Measurements from ENCODE around the gene LSMEM2.
"Not testable (repeated sequence)": the region's sequence is repeated elsewhere in the genome, so short reads cannot be mapped to it uniquely, and the experiment has no call there.

The LSMEM2 gene

DNA sequence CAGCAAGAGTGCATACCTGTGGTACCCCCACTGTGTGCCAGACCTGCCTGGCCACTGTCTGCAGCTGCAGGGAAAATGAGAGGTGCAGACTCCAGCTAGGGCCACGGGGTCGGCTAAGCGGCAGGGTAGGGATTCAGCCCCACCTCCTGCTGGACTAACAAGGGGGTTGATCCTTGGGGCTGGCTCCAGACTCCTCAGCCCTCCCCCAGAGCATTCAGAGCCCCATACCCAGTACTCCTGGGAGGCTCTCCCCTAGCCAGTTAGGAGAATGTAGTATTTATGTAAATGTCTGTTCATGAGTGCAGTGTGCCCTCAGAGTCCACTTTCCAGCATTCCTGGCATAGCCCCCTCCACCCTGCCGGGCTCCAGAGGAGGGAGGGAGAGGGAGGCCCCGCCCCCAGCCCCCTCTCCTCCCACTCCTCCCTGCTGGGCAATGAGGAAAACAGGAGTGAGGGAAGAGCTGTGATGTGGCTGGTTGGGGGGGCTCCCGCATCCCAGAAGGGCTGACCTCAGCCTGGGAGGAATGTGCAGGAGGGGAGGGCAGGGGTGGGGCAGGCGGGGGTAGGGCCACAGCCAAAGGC lies 14.4 kb upstream of the LSMEM2 start:
- peak overlapping the region; percentile 19 for H3K27ac Mint-ChIP-seq
- peaks cover 29% of the 10 kb centered on the region for H3K4me1 Mint-ChIP-seq (ENCODE audit: low read depth)
- H3K27me3 Mint-ChIP-seq: peaks cover 40% of the 10 kb centered on the region
- H3K36me3 Mint-ChIP-seq (ENCODE audit: low read depth): peaks cover 28% of the 10 kb centered on the region
- H3K4me3 Mint-ChIP-seq: no peak overlapping the region
- no peaks in the 10 kb centered on the region for H3K9me3 Mint-ChIP-seq
- intact Hi-C loops (cut with micrococcal nuclease): no loop called here

DNA sequence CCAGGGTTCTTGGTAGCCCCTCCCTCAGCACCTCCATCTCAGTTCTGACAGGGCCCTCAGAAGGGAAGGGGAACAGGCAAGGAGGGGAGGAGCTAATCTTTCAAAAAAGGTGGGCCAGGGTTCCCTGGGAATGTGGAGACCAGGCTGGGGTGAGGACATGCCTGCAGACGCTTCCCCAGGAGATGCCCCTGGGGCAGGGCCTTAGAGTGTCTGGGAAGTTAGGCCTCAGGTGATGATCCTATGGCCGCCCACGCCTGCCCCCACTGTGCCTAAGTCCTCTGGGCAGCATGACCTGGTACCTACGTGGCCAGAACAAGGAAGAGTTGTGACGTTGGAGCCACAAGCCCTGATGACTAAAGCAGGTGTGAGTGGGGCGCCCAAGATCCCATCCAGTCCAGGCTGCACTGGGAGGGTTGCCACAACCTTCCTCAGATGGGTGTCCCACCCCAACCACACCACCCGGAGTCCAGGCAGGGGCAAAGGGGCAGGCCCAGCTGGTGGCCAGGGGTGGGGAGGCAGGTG lies 13.9 kb upstream of the LSMEM2 start:
- Mint-ChIP-seq H3K9me3 (no peaks in the 10 kb centered on the region), H3K4me1 (ENCODE audit: low read depth) (peaks cover 24% of the 10 kb centered on the region), H3K4me3 (no peak overlapping the region), H3K27me3 (peaks cover 40% of the 10 kb centered on the region), H3K36me3 (ENCODE audit: low read depth) (peaks cover 23% of the 10 kb centered on the region), H3K27ac (no peak overlapping the region)
- intact Hi-C loops (cut with micrococcal nuclease): no loop called here

GRCh38 chr3:50265571-50265970 lies 13.3 kb upstream of the LSMEM2 start:
- Mint-ChIP-seq H3K4me1 (ENCODE audit: low read depth) (peaks cover 24% of the 10 kb centered on the region), H3K27ac (no peak overlapping the region), H3K36me3 (ENCODE audit: low read depth) (peaks cover 23% of the 10 kb centered on the region), H3K27me3 (peaks cover 40% of the 10 kb centered on the region), H3K9me3 (no peaks in the 10 kb centered on the region), H3K4me3 (no peak overlapping the region)
- intact Hi-C loops (cut with micrococcal nuclease): no loop called here

DNA sequence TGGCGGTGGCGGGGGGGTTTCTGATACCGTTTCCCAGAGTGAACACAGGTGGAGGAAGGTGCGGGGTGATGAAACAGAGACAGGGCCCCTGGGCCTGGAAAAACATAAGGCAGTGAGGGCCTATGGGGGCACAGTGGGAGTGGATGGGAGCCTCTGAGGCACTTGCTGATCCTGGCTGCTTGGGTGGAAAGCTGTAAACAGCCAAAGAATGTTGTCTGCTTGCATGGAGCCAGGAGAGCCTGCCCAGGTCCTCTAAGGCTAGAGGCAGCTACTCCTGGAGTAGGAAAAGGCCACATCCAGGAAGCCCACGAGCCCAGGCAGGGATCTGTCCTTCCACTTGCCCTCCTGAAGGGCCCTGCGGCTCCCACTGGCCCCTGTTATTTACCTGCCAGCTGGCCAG lies 12.9 kb upstream of the LSMEM2 start:
- intact Hi-C loops (cut with micrococcal nuclease): no loop called here
- H3K9me3 Mint-ChIP-seq: no peaks in the 10 kb centered on the region
- H3K4me1 Mint-ChIP-seq (ENCODE audit: low read depth): peaks cover 23% of the 10 kb centered on the region

DNA sequence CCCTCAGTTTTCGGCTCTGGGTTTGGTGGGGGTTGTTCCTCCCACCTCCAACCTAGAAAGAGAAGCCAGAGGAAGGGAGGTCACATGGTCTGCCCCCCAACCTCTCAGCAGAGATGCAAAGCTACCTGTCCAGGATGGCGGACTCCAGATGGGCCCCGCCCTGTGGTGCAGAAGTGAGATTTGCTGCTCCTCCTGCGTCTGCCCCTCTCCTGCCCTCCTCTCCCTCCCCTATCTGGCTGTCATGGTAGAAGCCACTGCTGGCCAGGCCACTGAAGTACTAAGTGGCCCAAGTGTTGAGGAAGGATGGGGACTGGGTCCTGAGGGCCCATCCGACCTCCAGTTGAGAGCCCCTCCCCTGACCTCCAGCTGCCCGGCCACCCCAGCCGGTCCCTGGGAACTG lies 12.1 kb upstream of the LSMEM2 start:
- no peak overlapping the region for H3K27ac Mint-ChIP-seq
- H3K4me1 Mint-ChIP-seq (ENCODE audit: low read depth): peaks cover 16% of the 10 kb centered on the region
- intact Hi-C loops (cut with micrococcal nuclease): no loop called here
- H3K36me3 Mint-ChIP-seq (ENCODE audit: low read depth): peaks cover 13% of the 10 kb centered on the region
- no peak overlapping the region for H3K4me3 Mint-ChIP-seq
- H3K9me3 Mint-ChIP-seq: no peaks in the 10 kb centered on the region
- peaks cover 45% of the 10 kb centered on the region for H3K27me3 Mint-ChIP-seq

More for the DNA sequence above, 12.9 kb upstream of the LSMEM2 start:
- Mint-ChIP-seq H3K36me3 (ENCODE audit: low read depth) (peaks cover 21% of the 10 kb centered on the region), H3K27me3 (peaks cover 40% of the 10 kb centered on the region), H3K4me3 (no peak overlapping the region), H3K27ac (no peak overlapping the region)

DNA sequence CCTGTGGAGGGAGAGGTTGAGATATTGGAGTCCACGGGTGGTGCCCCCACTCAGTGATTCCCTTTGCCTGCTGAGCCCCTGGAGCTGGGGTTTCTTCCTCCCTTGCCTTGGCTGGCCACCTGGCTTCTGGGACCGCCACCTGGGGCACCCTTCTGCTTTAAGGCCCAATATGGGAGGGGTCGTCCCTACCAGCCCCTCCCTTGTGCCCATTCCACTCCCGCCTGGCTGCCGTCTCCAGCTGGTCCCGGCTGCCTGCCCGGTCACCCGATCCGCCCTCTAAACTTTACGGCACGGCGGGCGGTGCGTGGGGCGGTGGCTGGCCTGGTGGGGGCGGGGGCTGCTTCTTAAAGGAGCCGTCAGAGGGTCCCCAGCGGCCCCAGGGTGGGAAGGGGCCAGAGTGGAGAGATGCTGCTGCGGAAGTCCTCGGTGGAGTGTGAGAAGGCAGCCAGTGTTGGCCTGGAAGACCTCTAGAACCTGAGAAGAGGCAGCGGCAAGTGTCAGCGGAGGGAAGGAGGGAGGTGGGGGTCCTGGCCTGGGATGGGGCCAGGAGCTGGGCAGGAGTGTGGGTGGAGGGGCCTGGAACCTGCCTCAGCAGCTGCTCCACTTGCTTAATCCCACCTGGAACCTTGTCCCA lies 11.5 kb upstream of the LSMEM2 start:
- Mint-ChIP-seq H3K9me3 (no peaks in the 10 kb centered on the region), H3K27me3 (peaks cover 47% of the 10 kb centered on the region), H3K36me3 (ENCODE audit: low read depth) (peaks cover 7% of the 10 kb centered on the region), H3K27ac (no peak overlapping the region), H3K4me1 (ENCODE audit: low read depth) (peaks cover 16% of the 10 kb centered on the region), H3K4me3 (no peak overlapping the region)
- intact Hi-C loops (cut with micrococcal nuclease): no loop called here

DNA sequence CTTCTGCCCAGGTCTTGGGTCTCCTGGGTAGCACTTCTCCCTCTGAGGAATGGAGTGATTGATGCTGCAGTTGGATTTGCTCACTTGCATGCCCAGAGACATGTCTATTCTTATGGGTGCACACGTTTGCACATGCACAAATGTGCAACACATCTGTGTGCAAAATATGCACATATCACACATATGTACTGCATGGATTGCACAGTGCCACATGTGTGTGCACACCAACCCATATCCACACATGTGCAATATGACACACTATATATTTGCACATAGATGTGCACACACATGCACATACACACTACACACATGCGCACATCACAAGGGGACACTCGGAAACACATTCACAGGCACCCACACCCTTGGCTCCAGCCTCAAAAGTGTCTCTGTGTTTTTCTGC lies 10.6 kb upstream of the LSMEM2 start:
- Mint-ChIP-seq H3K27ac (no peak overlapping the region), H3K9me3 (no peaks in the 10 kb centered on the region), H3K27me3 (peaks cover 51% of the 10 kb centered on the region), H3K4me1 (ENCODE audit: low read depth) (peaks cover 15% of the 10 kb centered on the region), H3K4me3 (no peak overlapping the region), H3K36me3 (ENCODE audit: low read depth) (no peaks in the 10 kb centered on the region)
- intact Hi-C loops (cut with micrococcal nuclease): no loop called here

GRCh38 chr3:50268703-50269451 lies 10.0 kb upstream of the LSMEM2 start, which contains the start of gene SEMA3B:
TSS of gene SEMA3B (plus strand) at chr3:50269147. CDS start at chr3:50269241, 94 bp downstream.
- no peaks in the 10 kb centered on the region for H3K36me3 Mint-ChIP-seq (ENCODE audit: low read depth)
- H3K4me3 Mint-ChIP-seq: no peak within 1 kb of the TSS
- peaks cover 13% of the 10 kb centered on the region for H3K4me1 Mint-ChIP-seq (ENCODE audit: low read depth)
- no peaks in the 10 kb centered on the region for H3K9me3 Mint-ChIP-seq
- peaks cover 55% of the 10 kb centered on the region for H3K27me3 Mint-ChIP-seq
- H3K27ac Mint-ChIP-seq: no peak within 1 kb of the TSS
- intact Hi-C loops (cut with micrococcal nuclease): no loop called here

DNA sequence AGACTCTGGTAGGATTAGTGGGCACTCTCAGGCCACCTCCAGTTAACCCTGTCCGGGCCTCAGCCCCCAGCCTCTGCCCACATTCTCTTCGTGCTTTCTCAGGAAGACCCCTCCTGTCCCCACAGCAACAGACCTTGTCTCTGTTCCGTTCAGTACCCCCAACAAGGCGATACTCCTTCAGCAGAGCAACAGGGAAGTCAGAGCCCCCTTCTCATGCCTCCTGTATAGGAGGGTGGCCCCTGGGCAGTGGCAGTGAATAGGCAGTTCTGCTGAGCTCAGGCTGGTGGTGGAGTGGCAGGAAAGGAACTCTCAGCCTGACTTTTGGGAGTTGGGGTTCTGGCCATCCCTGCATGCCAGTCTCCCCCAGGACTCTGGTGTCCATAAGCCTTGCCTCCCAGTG lies 9.4 kb upstream of the LSMEM2 start:
- H3K4me3 Mint-ChIP-seq: no peak overlapping the region
- H3K9me3 Mint-ChIP-seq: no peaks in the 10 kb centered on the region
- H3K4me1 Mint-ChIP-seq (ENCODE audit: low read depth): peaks cover 15% of the 10 kb centered on the region
- no peaks in the 10 kb centered on the region for H3K36me3 Mint-ChIP-seq (ENCODE audit: low read depth)
- intact Hi-C loops (cut with micrococcal nuclease): no loop called here
- peaks cover 61% of the 10 kb centered on the region for H3K27me3 Mint-ChIP-seq
- H3K27ac Mint-ChIP-seq: no peak overlapping the region

DNA sequence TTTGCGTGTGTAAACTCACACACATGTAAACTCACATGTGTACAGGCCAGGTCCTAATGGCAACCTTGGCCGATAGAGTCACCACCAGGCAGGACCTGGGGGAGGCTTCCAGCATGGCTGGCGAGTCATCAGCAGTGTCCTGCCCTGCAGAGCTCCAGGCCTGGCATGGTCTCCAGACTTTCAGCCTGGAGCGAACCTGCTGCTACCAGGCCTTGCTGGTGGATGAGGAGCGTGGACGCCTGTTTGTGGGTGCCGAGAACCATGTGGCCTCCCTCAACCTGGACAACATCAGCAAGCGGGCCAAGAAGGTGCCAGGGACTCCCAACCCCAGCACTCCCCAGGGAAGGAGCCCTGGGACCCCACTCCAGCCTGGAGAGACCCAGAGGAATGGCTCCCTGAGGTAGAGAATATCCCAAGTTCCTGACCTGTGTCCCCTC lies 8.9 kb upstream of the LSMEM2 start:
- H3K4me1 Mint-ChIP-seq (ENCODE audit: low read depth): peaks cover 18% of the 10 kb centered on the region
- intact Hi-C loops (cut with micrococcal nuclease): no loop called here
- H3K4me3 Mint-ChIP-seq: no peak overlapping the region
- no peak overlapping the region for H3K27ac Mint-ChIP-seq
- H3K36me3 Mint-ChIP-seq (ENCODE audit: low read depth): no peaks in the 10 kb centered on the region
- H3K9me3 Mint-ChIP-seq: no peaks in the 10 kb centered on the region
- H3K27me3 Mint-ChIP-seq: peaks cover 65% of the 10 kb centered on the region

DNA sequence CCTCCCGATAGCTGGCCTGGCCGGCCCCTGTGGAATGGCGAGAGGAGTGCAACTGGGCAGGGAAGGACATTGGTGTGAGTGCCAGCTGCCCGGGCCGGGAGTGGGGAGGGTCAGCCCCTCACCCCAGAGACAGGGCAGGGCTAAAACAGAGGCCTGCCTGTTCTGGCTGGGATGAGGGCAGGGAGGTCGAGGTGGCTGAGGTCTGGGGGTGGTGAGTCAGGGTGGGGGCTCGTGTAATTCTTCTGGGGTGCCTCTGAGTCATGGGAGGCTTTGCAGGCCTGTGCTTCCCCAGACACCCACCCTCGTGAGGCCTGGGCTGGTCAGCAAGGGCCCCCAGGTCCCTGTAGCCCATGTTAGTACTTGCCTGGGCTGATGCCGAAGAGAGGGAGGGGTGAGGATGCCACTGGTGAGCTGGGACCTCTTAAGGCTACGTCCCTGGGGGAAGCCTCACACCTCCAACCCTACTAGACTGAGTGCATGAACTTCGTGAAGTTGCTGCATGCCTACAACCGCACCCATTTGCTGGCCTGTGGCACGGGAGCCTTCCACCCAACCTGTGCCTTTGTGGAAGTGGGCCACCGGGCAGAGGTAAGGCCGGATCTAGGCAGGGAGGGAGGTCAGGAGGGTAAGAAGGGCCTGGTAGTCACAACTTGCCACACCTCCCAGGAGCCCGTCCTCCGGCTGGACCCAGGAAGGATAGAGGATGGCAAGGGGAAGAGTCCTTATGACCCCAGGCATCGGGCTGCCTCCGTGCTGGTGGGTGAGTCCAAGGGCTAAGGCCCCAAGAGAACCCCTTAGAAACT lies 8.3 kb upstream of the LSMEM2 start:
- Mint-ChIP-seq H3K27ac (no peak overlapping the region), H3K36me3 (ENCODE audit: low read depth) (no peaks in the 10 kb centered on the region), H3K27me3 (peaks cover 67% of the 10 kb centered on the region), H3K4me1 (ENCODE audit: low read depth) (peaks cover 23% of the 10 kb centered on the region), H3K9me3 (no peaks in the 10 kb centered on the region), H3K4me3 (no peak overlapping the region)
- intact Hi-C loops (cut with micrococcal nuclease): no loop called here

GRCh38 chr3:50271314-50271936 lies 7.5 kb upstream of the LSMEM2 start:
- Mint-ChIP-seq H3K27me3 (peaks cover 67% of the 10 kb centered on the region), H3K27ac (no peak overlapping the region), H3K36me3 (ENCODE audit: low read depth) (no peaks in the 10 kb centered on the region), H3K4me3 (no peak overlapping the region), H3K4me1 (ENCODE audit: low read depth) (peaks cover 30% of the 10 kb centered on the region), H3K9me3 (no peaks in the 10 kb centered on the region)
- intact Hi-C loops (cut with micrococcal nuclease): no loop called here

DNA sequence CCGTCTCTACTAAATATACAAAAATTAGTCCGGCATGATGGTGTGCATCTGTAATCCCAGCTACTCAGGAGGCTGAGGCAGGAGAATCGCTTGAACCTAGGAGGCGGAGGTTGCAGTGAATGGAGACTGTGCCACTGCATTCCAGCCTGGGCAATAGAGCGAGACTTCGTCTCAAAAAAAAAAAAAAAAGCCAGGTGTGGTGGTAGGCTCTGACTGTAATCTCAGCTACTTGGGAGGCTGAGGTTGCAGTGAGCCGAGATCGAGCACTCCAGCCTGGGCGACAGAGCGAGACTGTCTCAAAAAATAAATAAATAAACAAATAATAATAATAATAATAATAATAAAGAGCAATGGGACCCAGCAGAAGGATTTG lies 6.4 kb upstream of the LSMEM2 start:
- H3K9me3 Mint-ChIP-seq; H3K4me3 Mint-ChIP-seq; H3K36me3 Mint-ChIP-seq (ENCODE audit: low read depth); H3K27ac Mint-ChIP-seq; intact Hi-C loops (cut with micrococcal nuclease): not testable (repeated sequence)
- Mint-ChIP-seq H3K27me3 (peaks cover 67% of the 10 kb centered on the region), H3K4me1 (ENCODE audit: low read depth) (peaks cover 30% of the 10 kb centered on the region)
